ENCODE measurements around the gene FER.

FER gene

GRCh38 chr5:109231331-109231730 is 483.6 kb downstream of the FER start:
- H3K4me1 ChIP-seq (ENCODE audit: control insufficient read depth, insufficient read depth, low read length) = no peaks in the 10 kb centered on the region
- H3K9me3 ChIP-seq (ENCODE audit: control insufficient read depth, insufficient read depth, low read depth, low read length) = no peaks in the 10 kb centered on the region
- TF ChIP-seq ZNF571 (tag by site-specific recombination; IDR thresholded peaks at IDR 0.05) = no peak
- TF ChIP-seq IKZF3 (tag by site-specific recombination; IDR thresholded peaks at IDR 0.05) = no peak
- no peak for TF ChIP-seq BCL11B (tag by site-specific recombination; IDR thresholded peaks at IDR 0.05; ENCODE audit: low read depth)
- no peak for TF ChIP-seq ZNF776 (tag by site-specific recombination; IDR thresholded peaks at IDR 0.05; ENCODE audit: borderline replicate concordance)
- TF ChIP-seq ZNF791 (tag by site-specific recombination; IDR thresholded peaks at IDR 0.05) = no peak
- no peak for TF ChIP-seq MEIS1 (CRISPR knock-in tag; IDR thresholded peaks at IDR 0.05; ENCODE audit: borderline replicate concordance)
- no peak for TF ChIP-seq ZNF174 (tag by site-specific recombination; IDR thresholded peaks at IDR 0.05)
- TF ChIP-seq PRDM4 (tag by site-specific recombination; IDR thresholded peaks at IDR 0.05) = no peak
- no peak overlapping the region for H3K27ac ChIP-seq (ENCODE audit: extremely low read depth, low read depth, low read length)
- ChIA-PET CTCF (interaction anchor here (0.9 kb wide), 1 partner anchor 8 kb away, joined by 4 read pairs; no protein-coding TSS in a partner anchor), POLR2A (no interaction called here)
- H3K4me3 ChIP-seq (ENCODE audit: low read depth, low read length) = no peak overlapping the region
- H3K36me3 ChIP-seq (ENCODE audit: control insufficient read depth in 2 of 2, insufficient read depth in 1 of 2, low read length in 2 of 2) = no peaks in the 10 kb centered on the region

- ChIA-PET POLR2A (no interaction called here), CTCF (no interaction called here)
- TF ChIP-seq ZNF785 (tag by site-specific recombination; IDR thresholded peaks at IDR 0.05) (no peak), ZNF548 (tag by site-specific recombination; IDR thresholded peaks at IDR 0.05) (no peak), ZBTB8A (tag by site-specific recombination; IDR thresholded peaks at IDR 0.05) (no peak), ZNF670 (tag by site-specific recombination; IDR thresholded peaks at IDR 0.05; ENCODE audit: low read depth) (no peak)
These were observed 486.7 kb downstream of the FER start for GRCh38 chr5:109234381-109234780.

GRCh38 chr5:109239456-109239855 is 491.8 kb downstream of the FER start:
- no peaks in the 10 kb centered on the region for H3K4me1 ChIP-seq (ENCODE audit: control insufficient read depth, insufficient read depth, low read length)
- no peaks in the 10 kb centered on the region for H3K9me3 ChIP-seq (ENCODE audit: control insufficient read depth, insufficient read depth, low read depth, low read length)
- ChIA-PET CTCF (interaction anchor here (0.9 kb wide), 1 partner anchor 9 kb away, joined by 4 read pairs; no protein-coding TSS in a partner anchor), POLR2A (no interaction called here)
- H3K4me3 ChIP-seq (ENCODE audit: low read depth, low read length) = no peak overlapping the region
- no peak for TF ChIP-seq TRIM28 (IDR thresholded peaks at IDR 0.05; ENCODE audit: borderline replicate concordance, low read length)
- no peak for TF ChIP-seq PRDM2 (tag by site-specific recombination; IDR thresholded peaks at IDR 0.05; ENCODE audit: borderline replicate concordance)
- TF ChIP-seq ZNF157 (tag by site-specific recombination; IDR thresholded peaks at IDR 0.05) = no peak
- H3K27ac ChIP-seq (ENCODE audit: extremely low read depth, low read depth, low read length) = no peak overlapping the region
- H3K36me3 ChIP-seq (ENCODE audit: control insufficient read depth in 2 of 2, insufficient read depth in 1 of 2, low read length in 2 of 2) = no peaks in the 10 kb centered on the region

More at GRCh38 chr5:109234381-109234780, 486.7 kb downstream of the FER start:
- Histone ChIP-seq H3K4me3 (ENCODE audit: low read depth, low read length) (no peak overlapping the region), H3K27ac (ENCODE audit: extremely low read depth, low read depth, low read length) (no peak overlapping the region), H3K9me3 (ENCODE audit: control insufficient read depth, insufficient read depth, low read depth, low read length) (no peaks in the 10 kb centered on the region), H3K4me1 (ENCODE audit: control insufficient read depth, insufficient read depth, low read length) (no peaks in the 10 kb centered on the region), H3K36me3 (ENCODE audit: control insufficient read depth in 2 of 2, insufficient read depth in 1 of 2, low read length in 2 of 2) (no peaks in the 10 kb centered on the region)
